Measurements from ENCODE around the gene COX7B.

The COX7B gene

DNA sequence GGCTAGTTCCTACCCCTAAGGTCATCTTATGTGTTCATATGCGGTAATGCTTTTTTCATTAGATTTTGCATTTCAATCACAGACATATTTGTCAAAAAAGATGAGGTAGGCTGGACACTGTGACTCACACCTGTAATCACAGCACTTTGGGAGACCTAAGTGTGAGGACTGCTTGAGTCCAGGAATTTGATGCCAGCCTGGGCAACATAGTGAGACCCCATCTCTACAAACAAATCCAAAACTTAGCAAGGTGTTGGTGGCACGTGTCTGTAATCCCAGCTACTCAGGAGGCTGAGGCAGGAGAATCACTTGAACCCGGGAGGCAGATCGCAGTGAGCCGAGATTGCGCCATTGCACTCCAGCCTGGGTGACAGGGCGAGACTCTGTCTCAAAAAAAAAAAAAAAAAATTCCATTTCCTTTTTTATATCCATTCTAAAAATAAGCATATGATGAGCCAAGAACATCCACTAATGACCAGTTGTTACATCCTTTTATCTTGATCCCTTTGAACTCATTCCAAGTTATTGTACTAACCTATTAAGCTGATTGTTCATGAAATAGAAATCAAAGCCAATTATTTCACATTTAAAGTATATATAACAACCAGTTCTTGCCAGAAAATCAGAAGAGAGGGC is 46.8 kb downstream of the COX7B start:
- no peak for DNase-seq (ENCODE audit: low read depth)

DNA sequence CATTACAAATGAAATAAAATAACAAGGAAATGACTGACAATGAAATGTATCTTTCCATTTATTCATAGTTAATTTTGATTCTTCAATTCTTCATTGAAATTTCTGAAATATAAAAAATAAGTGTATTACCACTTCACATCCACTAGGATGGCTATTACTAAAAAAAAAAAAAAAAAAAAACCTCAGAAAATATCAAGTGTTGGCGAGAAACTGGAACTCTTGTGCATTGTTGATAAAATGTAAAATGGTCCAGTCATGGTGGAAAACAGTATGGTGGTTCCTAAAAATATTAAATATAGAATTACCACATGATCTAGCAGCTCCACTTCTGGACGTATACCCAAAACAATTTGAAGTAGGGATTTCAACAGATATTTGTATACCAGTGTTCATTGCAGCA is 47.3 kb downstream of the COX7B start:
- no peak for DNase-seq (ENCODE audit: low read depth)

DNA sequence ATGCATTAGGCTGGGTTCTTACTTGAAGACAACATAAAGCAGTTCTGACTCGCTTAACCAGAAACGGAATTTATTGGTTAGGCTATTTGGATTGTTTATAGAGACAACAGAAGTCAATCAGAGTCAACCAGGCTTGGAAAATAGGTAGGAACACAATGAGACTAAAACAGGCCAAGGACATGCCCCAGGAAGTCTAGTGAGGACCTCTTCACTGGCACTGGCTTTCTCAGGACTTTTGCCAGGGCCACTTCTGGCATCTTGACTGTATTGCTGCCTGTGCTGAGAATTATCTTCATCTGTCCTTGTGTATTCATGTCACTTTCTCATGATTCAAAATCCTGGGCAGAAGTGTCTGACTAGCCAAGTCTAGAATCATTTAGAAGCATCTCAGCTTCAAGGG is 50.6 kb downstream of the COX7B start:
- DNase-seq (ENCODE audit: low read depth): no peak

DNA sequence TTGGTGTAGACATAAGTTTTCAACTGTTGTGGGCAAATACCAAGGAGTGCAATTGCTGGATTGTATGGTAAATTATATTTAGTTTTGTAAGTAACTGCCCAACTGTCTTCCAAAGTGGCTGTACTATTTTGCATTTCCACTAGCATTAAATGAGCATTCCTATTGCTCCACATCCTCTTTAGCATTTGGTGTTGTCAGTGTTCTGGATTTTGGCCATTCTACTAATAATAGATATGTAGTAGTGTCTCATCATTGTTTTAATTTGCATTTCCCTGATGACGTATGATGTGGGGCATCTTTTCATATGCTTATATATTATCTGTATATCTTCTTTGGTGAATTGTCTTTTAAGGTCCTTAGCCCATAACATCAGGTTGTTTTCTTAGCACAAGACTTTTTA is 52.9 kb downstream of the COX7B start:
- no peak for DNase-seq (ENCODE audit: low read depth)

DNA sequence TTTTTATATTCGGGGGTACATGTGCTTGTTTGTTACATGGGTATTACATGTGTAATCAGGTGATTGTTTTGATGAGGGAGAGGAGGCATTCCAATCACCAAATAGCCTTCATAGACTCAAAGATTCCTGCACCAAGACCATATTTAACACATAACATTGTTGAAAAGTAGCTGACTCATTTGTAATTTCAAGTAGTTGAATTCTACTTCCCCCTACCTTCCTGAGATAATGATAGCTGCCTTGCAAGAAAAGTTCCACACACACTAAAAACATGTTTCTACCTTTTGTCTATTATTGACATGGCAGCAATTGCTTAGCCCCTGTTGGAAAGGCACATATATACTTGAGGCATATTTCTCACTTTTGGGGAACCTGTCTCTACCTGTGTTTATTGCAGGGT is 54.0 kb downstream of the COX7B start:
- DNase-seq (ENCODE audit: low read depth): no peak

DNA sequence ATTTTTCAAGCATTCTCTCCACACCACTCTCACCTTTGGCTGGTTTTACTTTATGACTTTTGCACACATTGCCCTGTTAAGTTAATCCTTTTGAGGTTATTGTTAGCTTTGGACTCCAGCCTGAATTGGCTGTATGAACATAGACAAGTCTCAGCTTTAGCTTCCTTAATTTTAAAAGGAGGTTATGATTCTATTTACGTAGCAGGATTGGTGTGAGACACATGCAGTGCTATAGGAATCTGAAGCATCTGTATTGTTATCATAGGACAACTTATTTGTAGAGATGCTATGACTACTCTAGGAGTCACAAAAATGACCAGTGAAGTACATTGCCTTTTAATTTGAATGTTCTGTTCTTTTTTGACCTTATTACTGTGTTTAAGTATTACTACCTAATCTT is 54.4 kb downstream of the COX7B start:
- DNase-seq (ENCODE audit: low read depth): no peak

All from stromal cell of bone marrow (primary cell).